Fibroblast of skin of scalp (primary cell): Measurements from ENCODE around the gene HES4.
"Not testable (repeated sequence)": the region's sequence is repeated elsewhere in the genome, so short reads cannot be mapped to it uniquely, and the experiment has no call there.

ENCODE experiments used
- DNase-seq: peaks from one replicate; pipeline ENCODE4 v3.0.0-alpha.2; 2013

Gene HES4

DNA sequence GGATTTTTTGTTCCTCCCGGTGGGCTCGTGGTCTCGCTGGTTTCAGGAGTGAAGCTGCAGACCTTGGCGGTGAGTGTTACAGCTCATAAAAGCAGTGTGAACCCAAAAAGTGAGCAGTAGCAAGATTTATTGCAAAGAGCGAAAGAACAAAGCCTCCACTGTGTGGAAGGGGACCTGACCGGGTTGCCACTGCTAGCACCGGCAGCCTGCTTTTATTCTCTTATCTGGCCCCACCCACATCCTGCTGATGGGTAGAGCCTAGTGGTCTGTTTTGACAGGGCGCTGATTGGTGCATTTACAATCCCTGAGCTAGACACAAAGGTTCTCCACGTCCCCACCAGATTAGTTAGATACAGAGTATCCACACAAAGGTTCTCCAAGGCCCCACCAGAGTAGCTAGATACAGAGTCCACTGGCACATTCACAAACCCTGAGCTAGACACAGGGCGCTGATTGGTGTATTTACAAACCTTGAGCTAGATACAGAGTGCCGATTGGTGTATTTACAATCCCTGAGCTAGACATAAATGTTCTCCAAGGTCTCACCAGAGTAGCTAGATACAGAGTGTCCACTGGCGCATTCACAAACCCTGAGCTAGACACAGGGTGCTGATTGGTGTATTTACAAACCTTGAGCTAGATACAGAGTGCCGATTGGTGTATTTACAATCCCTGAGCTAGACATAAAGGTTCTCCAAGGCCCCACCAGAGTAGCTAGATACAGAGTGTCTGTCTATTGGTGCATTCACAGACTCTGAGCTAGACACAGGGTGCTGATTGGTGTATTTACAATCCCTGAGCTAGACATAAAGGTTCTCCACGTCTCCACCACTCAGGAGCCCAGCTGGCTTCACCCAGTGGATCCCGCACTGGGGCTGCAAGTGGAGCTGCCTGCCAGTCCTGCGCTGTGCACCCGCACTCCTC lies 17.8 kb upstream of the HES4 start:
- DNase-seq = not testable (repeated sequence)

DNA sequence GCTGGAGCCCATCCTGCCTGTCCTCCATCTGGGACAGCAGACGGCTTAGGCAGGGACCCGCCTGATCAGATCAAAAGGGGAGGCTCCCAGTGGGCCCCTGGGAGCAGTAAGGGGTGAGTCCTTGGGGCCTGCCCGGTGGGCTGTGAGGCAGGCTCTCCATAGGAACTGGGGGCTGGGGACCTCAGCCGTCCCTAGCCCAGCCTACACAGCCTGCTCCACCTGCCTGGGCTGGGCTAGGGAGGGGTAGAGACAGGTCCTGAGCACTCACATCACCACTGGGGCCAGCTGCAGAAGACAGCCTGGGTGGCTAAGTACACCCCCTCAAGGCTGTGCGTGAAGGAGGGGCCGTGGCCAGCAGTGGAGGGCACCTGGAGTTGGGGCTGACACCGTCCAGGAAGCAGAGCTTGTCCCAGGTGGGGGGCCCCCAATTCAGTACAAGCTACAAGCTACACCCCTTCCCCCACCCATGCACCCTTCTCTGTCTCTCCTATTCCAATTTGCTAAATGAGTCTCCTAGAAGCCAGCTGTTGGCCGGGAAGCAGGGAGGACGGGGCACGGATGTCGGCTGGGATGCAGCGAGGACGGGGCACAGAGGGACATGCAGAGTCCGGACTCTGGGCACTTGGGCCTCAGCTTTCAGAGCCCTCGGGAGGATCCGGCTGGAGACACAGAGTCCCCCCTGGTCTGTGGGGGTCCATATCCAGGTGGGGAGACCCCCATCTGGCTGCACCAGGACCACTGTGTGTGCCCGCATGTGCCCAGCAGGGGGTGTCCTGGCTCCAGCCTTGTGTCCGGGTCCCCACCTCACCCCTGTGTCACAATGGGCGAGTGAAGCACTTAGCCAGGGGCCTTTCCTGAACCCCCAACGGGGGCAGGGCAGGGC lies 15.1 kb upstream of the HES4 start:
- no peak for DNase-seq

- DNase-seq = no peak
These were observed 14.2 kb upstream of the HES4 start for GRCh38 chr1:1013922-1014648.

GRCh38 chr1:1013105-1013921 lies 13.4 kb upstream of the HES4 start, which contains the start of gene ISG15:
Gene ISG15 (plus strand): TSS chr1:1013497. CDS start chr1:1013574, 77 bp downstream.
- DNase-seq = peak; percentile 87

DNA sequence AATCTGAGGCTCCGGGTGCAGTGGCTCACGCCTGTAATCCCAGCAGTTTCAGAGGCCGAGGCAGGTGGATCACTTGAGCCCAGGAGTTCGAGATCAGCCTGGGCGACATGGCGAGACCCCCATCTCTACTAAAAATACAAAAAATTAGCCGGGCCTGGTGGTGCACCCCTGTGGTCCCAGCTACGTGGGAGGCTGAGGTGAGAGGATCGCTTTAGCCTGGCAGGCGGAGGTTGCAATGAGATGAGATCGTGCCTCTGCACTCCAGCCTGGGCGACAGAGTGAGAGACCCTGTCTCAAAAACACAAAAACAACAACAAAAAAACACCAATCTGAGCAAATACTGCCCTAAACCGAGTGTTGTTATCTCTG lies 12.8 kb upstream of the HES4 start:
- not testable (repeated sequence) for DNase-seq

DNA sequence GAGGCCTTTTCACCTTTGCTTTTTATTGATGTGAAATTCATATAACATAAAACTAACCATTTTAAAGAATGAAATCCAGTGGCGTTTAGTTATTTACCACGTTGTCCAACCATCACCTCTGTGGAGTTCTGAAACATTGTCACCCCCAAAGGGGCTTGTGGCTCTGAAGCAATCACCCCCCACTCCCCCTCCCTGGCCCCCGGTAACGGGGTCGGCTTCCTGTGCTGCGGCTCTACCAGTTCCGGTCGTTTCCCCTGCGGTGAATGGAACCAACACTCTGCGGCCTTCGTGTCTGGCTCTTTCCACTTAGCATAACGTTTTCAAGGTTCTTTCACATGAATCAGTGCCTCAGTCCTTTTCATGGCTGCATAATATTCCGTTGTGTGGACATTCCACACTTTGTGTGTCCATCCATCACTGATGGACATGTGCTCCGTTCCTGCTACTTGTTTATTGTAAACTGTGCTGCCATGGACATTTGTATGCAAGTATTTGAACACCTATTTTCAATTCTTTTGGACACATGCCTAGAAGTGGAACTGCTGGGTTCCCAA lies 11.6 kb upstream of the HES4 start:
- DNase-seq = no peak

DNA sequence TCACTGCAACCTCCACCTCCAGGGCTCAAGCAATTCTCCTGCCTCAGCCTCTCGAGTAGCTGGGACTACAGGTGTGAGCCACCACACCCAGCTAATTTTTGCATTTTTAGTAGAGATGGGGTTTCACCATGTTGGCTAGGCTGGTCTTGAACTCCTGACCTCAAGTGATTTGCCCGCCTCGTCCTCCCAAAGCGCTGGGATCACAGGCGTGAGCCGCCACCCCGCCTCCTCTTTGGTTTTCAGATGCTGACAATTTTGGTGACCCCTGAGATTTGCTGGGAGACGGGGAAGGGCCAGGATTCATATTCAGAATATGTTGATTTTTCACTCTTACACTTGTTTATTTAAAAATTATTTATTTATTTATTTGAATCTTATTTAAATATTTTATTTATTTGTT lies 10.2 kb upstream of the HES4 start:
- DNase-seq = not testable (repeated sequence)

- DNase-seq = no peak
These were observed 6.6 kb upstream of the HES4 start for GRCh38 chr1:1006305-1007159.

DNA sequence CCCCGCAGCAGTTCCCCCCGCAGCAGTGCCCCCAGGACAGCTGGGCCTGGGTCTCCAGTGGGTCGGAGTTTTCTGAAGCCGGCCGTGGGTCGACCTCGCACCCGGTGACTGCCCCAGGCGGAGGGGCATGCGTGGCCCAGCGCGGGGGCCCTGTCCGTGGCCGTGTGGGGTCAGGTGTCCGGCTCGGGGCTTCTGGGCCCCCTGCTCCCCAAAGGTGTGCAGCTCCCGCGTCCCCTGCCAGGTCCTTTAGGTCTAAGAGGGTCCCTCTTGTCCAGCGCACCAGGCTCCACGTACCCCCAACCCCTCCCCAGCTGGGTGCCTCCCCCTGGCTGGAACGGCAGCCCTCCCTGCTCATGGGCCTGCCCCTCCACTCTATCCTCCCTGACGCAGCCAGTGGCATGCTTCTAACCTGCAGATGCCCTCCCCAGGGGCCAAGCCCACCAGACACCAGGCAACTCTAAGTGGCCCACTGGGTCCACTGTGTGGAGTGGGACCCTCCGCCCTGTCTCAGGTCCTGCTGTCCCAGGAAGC lies 5.9 kb upstream of the HES4 start:
- no peak for DNase-seq

DNA sequence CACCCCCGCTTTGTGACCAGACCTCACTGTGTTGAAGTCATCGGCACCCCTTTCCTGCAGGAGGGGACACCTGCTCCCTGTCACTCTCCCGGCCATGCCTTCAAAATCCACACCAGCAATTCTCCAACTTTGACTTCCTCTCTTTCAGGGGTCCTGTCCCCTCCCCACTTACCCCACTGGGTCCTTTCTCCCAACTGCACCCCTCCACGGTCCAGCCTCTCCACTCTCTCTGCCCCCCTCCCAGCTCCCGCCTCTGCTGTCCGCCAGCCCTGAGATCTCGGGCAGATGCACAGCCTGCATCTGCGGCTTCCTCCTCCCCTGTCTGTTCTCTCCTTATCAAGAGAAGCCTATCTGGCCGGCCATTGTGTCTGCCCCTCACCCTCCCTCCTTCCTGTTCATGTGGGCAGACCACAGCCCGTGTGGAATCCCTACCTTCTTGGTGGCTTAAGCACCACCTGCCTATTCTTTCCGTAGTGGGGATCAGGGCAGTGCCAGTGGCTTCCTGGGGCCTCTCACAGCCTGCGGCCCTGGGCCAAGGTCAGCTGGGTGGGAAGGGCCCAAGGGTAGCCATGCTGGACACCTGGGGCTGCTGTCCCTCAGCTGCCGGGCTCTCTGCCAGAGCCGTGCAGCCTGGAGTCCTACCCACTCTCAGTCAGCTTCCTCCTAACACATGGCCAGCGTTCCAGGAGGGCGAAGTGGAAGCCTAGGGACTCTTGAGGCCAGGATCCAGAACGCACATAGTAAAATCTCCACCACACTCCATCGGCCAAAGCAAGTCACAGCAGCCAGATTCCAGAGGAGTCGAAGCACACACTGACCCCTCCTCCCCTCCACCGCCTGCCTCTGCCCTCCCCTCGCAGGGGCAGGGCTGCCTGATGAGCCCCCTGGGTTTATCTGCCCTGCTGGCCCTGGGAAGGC lies 5.1 kb upstream of the HES4 start:
- peak; percentile 67 for DNase-seq

- DNase-seq = no peak
These were observed 4.5 kb upstream of the HES4 start for GRCh38 chr1:1004420-1004779.

- DNase-seq = no peak
These were observed 3.9 kb upstream of the HES4 start for GRCh38 chr1:1003618-1004419.

DNA sequence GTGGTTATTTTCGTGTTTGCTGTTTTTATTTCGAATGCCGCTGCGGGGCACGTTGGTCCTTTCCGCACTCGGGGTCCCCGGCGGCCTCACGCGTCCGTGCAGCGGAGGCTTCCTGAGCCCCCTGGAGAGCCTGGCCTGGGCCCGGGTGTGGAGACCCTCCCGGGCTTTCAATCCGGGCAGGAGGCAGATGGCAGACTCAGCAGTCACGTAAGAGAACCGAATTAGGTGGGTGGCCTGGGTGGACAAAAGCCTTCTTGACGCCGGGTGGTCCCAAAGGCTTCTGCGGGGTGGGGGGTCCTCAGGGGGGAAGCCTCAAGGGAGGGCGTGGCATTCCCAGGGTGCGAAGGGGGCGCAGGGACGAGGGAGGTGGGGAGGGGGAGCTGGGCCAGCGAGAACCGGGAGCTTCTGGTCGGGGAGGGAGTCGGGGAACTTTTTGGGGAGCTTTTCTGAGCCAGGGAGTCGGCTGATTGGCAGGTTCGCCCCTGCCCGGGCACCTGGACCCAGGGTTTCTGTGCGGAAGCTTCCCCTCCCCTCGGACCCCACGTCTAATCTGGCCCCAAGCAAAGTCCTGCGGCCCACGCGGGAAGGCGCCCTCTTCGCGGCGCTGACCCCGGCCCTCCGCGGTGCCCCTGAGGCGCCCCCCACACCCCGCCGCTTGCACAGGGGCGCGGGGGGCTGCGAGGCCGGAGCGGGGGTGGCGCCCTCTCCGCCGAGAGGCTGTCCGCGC lies 1.3 kb upstream of the HES4 start:
- DNase-seq = no peak

GRCh38 chr1:1000357-1001056 lies 610 bp upstream of the HES4 start:
- peak; percentile 86 for DNase-seq

- peak; percentile 34 for DNase-seq
These were observed 737 bp downstream of the HES4 start for GRCh38 chr1:998995-999724.

DNA sequence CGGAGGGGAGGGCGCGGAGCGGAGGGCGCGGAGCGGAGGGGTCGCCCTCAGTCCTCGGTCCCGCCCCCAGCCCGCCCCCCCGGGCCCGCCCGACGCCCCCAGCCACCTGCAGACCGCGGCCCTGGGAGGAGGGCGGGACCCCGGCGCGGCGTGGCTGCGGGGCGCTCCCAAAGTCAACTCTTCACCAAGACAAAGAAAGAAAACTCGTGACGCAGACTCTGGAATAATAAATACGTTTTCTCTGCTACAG lies 1.2 kb downstream of the HES4 start:
- no peak for DNase-seq
